Measurements from ENCODE around the gene TMEM62.

GRCh38 chr15:43102187-43102586 lies 31.2 kb upstream of the TMEM62 start:
- no peak for TF ChIP-seq CTCF (IDR thresholded peaks at IDR 0.05 in 2 of 3, conservative IDR thresholded peaks at IDR 0.05 in 1 of 3; ENCODE audit: control insufficient read depth in 2 of 3, extremely low read depth in 1 of 3, insufficient read depth in 1 of 3, low read depth in 3 of 3, low read length in 3 of 3)
- no peak for TF ChIP-seq JUND (IDR thresholded peaks at IDR 0.05; ENCODE audit: low read depth, low read length)

Data from GM12878 (cell line).